Smooth muscle cell (in vitro differentiated cells): ENCODE measurements around the gene BRD9. TPM values are rescaled to one million over a fixed set of nuclear protein-coding genes. Genes with fewer than 3 reads are reported as not detected.

Experiments
- DNase-seq: peaks from one replicate; lab custom pipeline; 2025; ENCODE audit not compliant: unreplicated experiment; lab: John Stamatoyannopoulos, UW
- H2AFZ ChIP-seq: fragments of 200-600 bp; sonication (generic); 2 replicates; pipeline ENCODE4 v1.6.0; 2016; ENCODE audit warnings: antibody characterized with exemption, low read depth, mild to moderate bottlenecking
- H3F3A ChIP-seq: fragments of 200-600 bp; sonication (generic); 2 replicates; pipeline ENCODE4 v1.6.0; 2017; ENCODE audit warnings: antibody characterized with exemption, low read depth
- H3K27ac ChIP-seq: fragments of 200-600 bp; sonication (generic); 2 replicates; pipeline ENCODE4 v1.5.1; 2016; ENCODE audit warnings: low read depth, mild to moderate bottlenecking
- H3K27me3 ChIP-seq: fragments of 200-600 bp; sonication (generic); 2 replicates; pipeline ENCODE4 v1.6.1; 2016; ENCODE audit warnings: low read depth, mild to moderate bottlenecking
- H3K36me3 ChIP-seq: fragments of 200-600 bp; sonication (generic); 2 replicates; pipeline ENCODE4 v1.5.1; 2016; ENCODE audit warnings: low read depth
- H3K4me1 ChIP-seq: fragments of 200-600 bp; sonication (generic); 2 replicates; pipeline ENCODE4 v1.5.1; 2016; ENCODE audit warnings: low read depth
- H3K4me2 ChIP-seq: fragments of 200-600 bp; sonication (generic); 2 replicates; pipeline ENCODE4 v1.6.0; 2016; ENCODE audit warnings: mild to moderate bottlenecking
- H3K4me3 ChIP-seq: fragments of 200-600 bp; sonication (generic); 2 replicates; pipeline ENCODE4 v1.5.1; 2016; ENCODE audit warnings: mild to moderate bottlenecking
- H3K79me2 ChIP-seq: fragments of 200-600 bp; sonication (generic); 2 replicates; pipeline ENCODE4 v1.6.0; 2016; ENCODE audit warnings: low read depth, mild to moderate bottlenecking
- H3K9ac ChIP-seq: fragments of 200-600 bp; sonication (generic); 2 replicates; pipeline ENCODE4 v1.6.0; 2016; ENCODE audit warnings: low read depth
- H3K9me3 ChIP-seq: fragments of 200-600 bp; sonication (generic); replicated peaks from 2 replicates; pipeline ENCODE4 v1.5.1; 2016; ENCODE audit warnings: low read depth
- H4K20me1 ChIP-seq: fragments of 200-600 bp; sonication (generic); 2 replicates; pipeline ENCODE4 v1.6.0; 2016; ENCODE audit warnings: low read depth
- CTCF ChIP-seq: fragments of 200-600 bp; sonication (generic); IDR thresholded peaks from 2 replicates; pipeline ENCODE4 v1.5.1; 2017; ENCODE audit warnings: borderline replicate concordance, mild to moderate bottlenecking, antibody characterized with exemption; ENCODE audit not compliant: insufficient read depth, poor library complexity, severe bottlenecking
- WGBS: methylation state at CpG from one replicate; pipeline ENCODE4 v1.1.7; 2016; ENCODE audit warnings: low lambda C conversion rate; 5-methylcytosine and 5-hydroxymethylcytosine counted together
- polyA plus RNA-seq: library from polyadenylated mRNA; unstranded; fragments of >200 nt; fragmentation: Nextera tagmentation; extraction: Ambion mirVana; gene quantifications from 2 replicates; pipeline ENCODE4 v1.2.1, GENCODE V29; 2016
- total RNA-seq: library from RNA; depleted of rRNA; stranded (reverse); fragments of >200 nt; gene quantifications from 2 replicates; pipeline ENCODE4 v1.2.3, GENCODE V29; 2014

BRD9 gene
- total and polyA plus RNA-seq, 2 experiments from 2014 or later, result 17.1 to 17.8 TPM

- Histone ChIP-seq H4K20me1 (no peaks in the 10 kb centered on the region), H3K4me3 (no peak overlapping the region), H3F3A (no peaks in the 10 kb centered on the region), H3K9me3 (no peaks in the 10 kb centered on the region), H3K4me1 (no peaks in the 10 kb centered on the region), H3K27ac (no peak overlapping the region), H3K79me2 (no peaks in the 10 kb centered on the region), H3K9ac (no peak overlapping the region), H3K27me3 (no peaks in the 10 kb centered on the region), H2AFZ (no peak overlapping the region), H3K4me2 (no peak overlapping the region), H3K36me3 (no peaks in the 10 kb centered on the region)
- DNase-seq, result no peak
- no peak for TF ChIP-seq CTCF
- WGBS, result 96% methylated on average over 16 of the region's 16 CpGs
Measured at GRCh38 chr5:859798-860296, 32.8 kb downstream of the BRD9 start.

DNA sequence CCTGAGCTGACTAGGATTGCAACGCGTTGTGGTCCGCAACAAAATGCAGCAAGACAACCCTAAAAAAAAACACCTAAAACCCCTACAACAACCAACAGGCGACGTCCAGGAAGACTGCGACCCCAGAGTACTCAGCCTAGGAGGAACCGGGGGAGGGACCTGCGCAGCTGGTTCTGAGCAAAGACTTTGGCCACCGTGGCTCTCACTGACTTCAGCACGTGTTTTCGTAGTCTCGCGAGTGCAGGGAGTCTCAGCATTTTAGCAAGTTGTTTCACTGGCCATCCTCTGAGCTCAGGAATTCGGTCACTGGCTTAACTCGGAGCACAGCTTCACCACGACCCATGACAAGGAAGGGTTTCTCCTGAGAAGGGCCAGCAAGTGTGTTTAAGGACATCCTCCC lies 33.2 kb downstream of the BRD9 start:
- no peak overlapping the region for H3K27ac ChIP-seq
- H3K9ac ChIP-seq, result no peak overlapping the region
- H4K20me1 ChIP-seq, result no peaks in the 10 kb centered on the region
- no peaks in the 10 kb centered on the region for H3K79me2 ChIP-seq
- 90% methylated on average over 16 of the region's 16 CpGs for WGBS
- no peak overlapping the region for H3K4me3 ChIP-seq
- H2AFZ ChIP-seq, result no peak overlapping the region
- TF ChIP-seq CTCF, result no peak
- H3K4me2 ChIP-seq, result no peak overlapping the region
- no peaks in the 10 kb centered on the region for H3K4me1 ChIP-seq
- H3F3A ChIP-seq, result no peaks in the 10 kb centered on the region
- H3K36me3 ChIP-seq, result no peaks in the 10 kb centered on the region
- H3K27me3 ChIP-seq, result no peaks in the 10 kb centered on the region
- H3K9me3 ChIP-seq, result no peaks in the 10 kb centered on the region
- DNase-seq, result no peak

GRCh38 chr5:858726-859125 lies 33.9 kb downstream of the BRD9 start:
- H3K27ac ChIP-seq, result no peak overlapping the region
- H3F3A ChIP-seq, result no peaks in the 10 kb centered on the region
- no peak overlapping the region for H3K4me2 ChIP-seq
- no peak overlapping the region for H3K9ac ChIP-seq
- DNase-seq, result no peak
- H3K79me2 ChIP-seq, result no peaks in the 10 kb centered on the region
- no peaks in the 10 kb centered on the region for H3K4me1 ChIP-seq
- no peak overlapping the region for H2AFZ ChIP-seq
- no peak overlapping the region for H3K4me3 ChIP-seq
- no peak for TF ChIP-seq CTCF
- H3K36me3 ChIP-seq, result no peaks in the 10 kb centered on the region
- 94% methylated on average over 11 of the region's 11 CpGs for WGBS
- no peaks in the 10 kb centered on the region for H3K9me3 ChIP-seq
- no peaks in the 10 kb centered on the region for H3K27me3 ChIP-seq
- no peaks in the 10 kb centered on the region for H4K20me1 ChIP-seq
